ENCODE data around the gene SAMD5.

The SAMD5 gene

DNA sequence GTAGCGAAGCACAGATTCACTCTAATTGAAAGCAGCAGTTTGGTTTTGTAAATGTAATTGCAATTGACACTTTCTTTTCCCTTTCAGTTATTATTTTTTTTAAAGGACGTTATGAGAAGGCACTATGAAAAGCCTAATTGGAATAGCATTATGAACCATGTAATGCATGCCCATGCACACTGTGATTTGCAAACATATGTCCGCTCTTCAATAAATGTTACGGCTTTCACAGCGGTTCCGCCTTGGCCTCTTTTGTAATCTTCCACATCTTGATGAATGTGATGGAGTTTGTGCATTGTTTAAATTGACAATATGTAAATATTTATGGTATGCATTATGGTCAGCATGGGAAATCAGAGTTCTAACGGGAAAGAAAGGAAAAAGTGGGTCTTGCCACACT lies 61.3 kb downstream of the SAMD5 start:
- no peak for DNase-seq

DNA sequence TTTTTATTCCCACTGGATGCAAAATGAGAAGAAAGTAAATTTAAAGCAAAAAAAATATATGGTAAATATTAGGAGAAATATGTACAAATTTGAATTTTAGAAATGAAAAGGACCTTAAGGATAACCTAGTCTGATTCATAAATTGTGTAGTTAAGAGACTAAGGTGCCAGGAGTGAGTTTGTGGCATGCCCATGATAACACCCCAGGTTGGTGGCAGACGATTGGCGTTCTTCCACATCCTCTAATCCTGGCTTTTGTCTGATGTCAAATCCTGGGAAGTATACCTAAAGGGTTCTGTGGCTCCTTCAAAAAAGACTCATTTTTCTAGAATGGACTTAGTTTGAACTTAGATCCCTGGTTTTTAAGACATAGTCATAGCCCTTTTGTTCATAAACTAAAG lies 62.2 kb downstream of the SAMD5 start:
- no peak for DNase-seq

DNA sequence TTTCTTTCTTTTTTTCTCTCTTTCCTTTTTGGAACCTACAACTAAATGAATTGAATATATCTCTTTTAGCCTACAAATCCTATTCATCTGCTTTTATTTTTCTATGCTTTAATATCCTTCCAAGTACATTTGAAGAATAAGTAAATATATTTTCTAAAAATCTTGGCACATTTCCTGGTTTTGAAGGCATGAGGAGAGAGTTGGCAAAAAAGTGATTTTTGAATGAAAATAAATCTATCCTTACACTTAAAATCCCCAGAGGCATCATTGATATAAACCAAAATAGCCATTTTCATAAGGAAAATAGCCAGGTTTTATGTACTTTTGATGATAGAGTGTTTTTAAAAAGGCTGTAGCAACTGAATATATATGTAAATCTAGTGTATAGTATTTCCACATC lies 69.0 kb downstream of the SAMD5 start:
- DNase-seq: no peak

DNA sequence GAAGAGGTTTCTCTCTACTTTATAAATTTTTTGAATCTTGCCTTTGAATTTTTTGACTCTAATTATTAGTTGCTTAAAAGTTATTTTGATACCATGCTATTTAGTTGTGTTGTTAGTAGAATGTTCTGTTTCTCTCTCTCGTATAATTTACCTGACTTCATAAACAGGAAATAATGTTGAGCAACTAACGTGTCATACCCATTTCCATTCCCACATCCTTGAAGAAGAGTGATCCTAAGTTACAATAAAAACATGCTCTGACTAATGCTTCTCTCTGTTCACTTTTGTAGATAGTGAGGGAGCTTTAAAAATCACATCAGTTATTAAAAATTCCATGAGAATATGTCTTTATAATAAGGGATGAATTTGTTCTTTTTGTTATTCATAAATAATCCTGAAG lies 69.7 kb downstream of the SAMD5 start:
- no peak for DNase-seq

DNA sequence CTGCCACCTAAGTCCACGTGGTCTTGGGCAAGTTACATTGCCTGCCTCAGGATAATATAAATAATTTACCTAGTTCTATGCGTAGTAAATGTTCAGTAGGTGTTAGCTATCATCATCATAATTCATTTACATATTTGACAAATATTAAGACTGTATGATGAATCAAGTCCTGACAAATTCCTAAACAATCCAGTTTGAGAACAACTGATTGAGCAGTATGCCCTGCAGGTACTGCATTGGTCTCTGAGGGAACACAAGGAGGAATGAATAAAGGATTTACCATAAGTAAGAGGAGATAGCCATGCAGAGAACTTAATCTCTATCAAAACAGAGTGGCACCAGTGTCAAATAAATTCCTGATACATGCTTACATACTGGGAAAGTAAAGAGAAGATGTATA lies 70.4 kb downstream of the SAMD5 start:
- DNase-seq: no peak

DNA sequence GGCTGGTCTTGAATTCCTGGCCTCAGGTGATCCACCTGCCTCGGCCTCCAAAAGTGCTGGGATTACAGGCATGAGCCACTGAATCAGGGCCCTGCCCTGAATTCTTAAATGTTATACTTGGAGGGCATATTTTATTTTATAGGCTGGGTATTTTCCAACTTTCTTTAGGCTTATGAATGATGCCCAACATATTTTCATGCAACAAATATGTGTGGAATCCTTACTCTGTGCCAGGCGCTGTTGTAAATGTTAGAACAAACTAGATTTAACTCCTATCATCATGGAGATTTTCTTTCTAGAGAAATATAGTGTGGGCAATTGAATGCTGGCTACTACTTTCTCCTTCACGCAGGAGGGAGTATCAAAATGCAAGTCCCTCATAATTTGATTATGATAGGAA lies 71.2 kb downstream of the SAMD5 start:
- DNase-seq: no peak

DNA sequence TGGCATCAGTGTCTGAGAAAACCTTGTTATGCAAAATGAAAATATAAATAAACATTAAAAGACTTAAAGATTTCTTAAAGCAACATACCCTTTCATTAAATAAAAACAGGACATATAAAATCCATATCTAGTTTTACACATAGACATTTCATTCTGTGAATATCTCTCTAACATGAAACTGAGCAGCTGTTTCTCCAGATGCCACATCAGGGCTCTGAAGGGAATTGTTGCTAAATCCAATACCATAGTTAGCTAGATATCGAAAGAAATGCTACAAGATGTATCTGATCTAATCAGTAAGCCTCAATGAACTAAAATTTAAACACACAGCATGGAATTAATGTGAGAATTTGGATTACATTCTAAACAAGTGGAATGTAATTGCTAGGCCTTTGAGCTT lies 74.5 kb downstream of the SAMD5 start:
- no peak for DNase-seq

DNA sequence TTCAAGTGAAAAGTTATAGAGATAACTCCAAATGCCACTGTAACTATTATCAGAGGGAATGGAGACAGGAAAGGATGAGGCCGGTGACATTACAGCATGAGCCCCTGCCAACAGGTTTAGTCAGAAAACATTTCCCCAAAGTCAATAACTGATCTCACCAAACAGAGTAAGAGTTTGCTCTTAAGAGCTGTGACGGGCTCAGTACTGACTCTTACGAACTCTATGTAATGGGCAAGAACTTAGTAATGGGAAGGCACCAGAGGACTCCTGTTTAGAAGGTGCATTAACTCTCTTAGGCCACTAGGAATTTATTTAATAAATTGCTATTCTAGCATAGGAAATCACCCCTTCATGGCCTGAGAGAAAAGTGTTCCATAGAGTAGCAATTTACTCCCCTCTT lies 76.8 kb downstream of the SAMD5 start:
- DNase-seq: no peak

DNA sequence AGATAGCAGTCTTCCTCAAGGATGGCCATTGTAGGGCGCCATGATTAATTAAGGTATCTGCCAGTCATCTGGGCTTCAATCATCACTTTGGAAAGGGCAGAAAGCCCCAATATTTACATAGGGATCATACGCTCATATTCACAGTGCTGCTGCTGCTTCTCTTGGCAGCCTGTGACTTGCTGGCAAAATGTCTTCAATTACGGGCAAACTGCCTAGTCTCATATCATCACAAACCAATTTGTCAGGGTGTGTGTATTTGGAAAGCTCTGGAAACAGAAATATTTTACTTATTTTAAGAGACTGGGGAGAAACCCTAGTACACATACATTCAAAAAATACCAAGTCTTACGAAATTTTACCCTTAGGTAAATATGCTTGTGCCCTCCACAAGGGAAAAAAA lies 77.6 kb downstream of the SAMD5 start:
- DNase-seq: no peak

DNA sequence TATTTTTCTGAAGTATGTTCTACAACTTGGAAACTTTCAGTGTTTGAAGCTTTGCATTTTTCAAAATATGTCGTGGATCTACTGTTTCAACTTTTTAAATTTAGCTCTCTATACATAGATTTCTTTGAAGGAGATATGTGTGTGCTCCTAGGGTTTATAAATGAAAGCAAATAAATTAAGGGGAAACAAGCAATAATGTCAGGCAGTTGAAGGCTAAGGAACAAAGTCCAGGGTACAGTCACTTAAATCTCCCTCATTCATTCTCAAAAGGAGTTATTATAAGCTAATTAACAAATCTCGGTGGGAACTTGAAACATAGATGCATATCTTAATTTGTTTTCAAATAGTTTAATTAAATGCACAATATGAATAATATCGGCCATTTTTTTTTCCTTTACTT lies 79.4 kb downstream of the SAMD5 start:
- DNase-seq: no peak

DNA sequence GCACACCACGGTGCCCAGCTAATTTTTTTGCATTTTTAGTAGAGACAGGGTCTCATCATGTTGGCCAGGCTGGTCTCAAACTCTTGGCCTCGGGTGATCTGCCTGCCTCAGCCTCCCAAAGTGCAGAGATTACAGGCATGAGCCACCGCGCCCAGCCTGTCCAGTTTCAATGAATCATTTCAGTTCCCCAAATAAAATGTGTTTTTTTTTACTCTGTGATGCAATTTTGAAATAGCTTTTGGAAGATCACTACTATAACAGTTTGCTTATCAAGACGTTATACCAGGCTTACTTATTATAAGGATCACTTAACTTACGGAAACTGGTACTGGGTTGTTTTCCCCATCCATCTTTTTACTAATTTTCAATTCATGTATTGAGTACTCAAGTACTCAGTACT lies 80.0 kb downstream of the SAMD5 start:
- no peak for DNase-seq

DNA sequence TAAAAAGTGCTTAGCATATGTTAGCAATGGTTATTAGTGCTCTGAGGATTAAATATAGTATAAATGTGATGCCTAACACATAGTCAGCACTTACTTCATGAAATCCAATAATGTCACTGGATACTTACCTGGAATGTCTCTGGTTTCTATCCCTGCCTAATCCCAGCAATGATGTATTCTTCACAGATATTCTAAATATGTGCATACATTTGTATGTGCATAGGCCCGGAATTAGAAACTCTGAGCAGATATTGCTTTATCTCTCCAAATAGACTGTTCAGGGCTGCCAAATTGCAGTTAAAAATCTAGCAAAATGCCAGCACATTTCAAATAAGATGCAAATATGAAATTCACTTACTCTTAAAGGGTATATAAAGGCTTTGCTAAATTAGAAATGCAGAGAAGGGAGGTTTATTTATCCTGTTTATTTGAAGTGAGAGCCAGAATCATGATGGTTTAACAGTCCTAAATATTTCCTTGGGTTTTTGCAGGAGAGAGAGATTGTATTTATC lies 81.3 kb downstream of the SAMD5 start:
- no peak for DNase-seq

DNA sequence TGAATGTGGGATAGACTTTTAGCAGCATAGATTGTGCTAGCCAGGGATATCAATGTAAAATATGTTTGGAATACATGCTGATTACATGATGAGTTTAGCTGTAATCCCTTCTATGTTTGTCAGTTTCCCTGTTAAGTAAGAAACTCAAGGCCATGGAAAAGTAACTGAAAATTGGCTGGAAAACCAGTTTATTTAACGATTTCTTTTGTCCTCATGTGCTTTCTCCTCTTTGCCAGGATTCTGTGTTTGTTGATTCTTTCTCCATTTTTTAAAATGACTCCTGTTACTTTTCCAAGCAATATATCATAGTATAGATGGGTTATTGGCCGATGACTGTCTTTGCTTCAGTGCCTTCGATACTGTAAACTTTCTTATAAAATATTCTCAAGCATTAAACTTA lies 87.5 kb downstream of the SAMD5 start:
- no peak for DNase-seq

DNA sequence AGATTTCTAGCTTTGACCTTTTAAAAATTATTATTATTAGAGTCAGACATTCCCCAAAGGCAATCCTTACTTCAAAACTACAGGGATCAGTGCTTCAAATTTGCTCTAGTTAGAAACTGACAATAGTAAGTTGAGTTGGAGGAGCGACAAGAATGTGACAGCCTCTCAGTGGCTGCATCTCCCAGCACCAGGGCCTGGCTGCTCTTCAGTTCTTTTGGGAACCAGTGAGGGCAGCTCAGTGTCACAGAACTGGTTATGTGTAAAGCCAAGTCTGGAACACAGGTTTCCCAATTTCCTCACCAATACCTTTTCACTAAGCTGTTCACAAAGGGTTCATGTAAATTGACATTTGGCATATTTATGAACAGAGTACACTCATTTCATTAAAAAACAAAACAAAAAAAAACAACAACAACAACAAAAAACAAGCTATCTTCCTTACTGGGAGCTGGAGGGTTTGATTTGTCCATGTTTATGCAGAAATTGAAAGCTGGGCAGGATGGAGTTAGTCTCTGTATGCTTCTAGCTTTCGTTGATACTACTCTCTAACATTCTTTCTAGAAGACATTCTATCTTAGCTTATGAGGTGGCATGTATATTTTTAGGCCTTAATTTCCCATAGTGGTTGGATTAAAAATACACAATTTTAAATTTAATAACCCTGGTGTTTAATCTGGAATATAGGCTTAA lies 95.0 kb downstream of the SAMD5 start:
- DNase-seq: no peak

DNA sequence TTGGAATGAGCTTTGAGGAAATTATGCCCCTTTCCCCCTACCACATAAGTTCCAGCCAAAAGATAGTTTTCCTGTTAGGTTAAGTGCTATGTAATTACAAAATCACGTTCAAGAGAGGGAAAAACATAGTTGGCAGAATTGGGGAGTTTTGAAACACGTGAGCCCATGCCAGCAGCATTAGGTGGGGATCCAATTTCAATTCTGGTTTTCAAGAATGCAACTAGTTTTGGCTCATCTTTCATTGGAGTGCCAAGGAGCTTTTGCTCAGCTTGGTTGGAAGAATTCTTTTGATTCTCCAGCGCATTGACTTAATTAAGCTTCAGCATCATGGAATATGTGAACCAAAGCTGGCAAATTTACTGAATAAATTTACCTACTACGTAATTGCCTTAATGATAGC lies 95.9 kb downstream of the SAMD5 start:
- DNase-seq: no peak

DNA sequence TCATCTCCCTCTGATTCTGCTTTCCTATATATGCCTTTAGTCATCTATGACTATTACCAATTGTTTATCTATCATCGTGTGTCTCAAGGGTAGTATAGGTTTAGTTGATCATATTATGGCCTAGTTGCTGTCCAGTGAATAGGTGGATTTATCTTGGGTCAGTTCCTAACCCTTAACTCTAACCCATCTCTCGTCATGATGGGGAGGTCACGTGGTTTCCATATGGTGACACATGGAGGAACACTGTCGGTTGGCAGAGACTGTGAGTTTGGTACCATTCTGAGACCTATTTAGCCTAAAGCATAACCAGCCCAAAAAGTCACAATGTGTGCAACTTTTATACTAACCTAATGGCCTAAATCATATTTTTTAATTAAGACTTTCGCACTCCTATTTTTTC lies 103.5 kb downstream of the SAMD5 start:
- no peak for DNase-seq

DNA sequence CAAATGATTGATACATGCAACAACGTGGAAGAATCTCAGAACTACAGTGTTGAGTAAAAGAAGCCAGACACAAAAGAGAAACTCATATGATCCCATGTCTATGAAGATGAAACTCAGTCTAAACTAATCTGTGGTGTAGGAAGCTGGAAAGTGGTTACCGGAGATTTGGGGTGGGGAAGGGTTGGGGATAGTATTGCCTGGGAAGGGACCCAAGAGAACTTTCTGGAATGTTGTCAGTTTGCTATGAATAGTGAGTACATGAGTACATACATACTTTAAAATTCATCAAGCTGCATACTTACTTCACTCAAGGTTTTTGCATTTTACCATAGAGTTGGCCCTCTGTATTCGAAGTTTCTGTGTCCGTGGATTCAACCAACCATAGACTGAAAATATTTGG lies 106.0 kb downstream of the SAMD5 start:
- DNase-seq: no peak

DNA sequence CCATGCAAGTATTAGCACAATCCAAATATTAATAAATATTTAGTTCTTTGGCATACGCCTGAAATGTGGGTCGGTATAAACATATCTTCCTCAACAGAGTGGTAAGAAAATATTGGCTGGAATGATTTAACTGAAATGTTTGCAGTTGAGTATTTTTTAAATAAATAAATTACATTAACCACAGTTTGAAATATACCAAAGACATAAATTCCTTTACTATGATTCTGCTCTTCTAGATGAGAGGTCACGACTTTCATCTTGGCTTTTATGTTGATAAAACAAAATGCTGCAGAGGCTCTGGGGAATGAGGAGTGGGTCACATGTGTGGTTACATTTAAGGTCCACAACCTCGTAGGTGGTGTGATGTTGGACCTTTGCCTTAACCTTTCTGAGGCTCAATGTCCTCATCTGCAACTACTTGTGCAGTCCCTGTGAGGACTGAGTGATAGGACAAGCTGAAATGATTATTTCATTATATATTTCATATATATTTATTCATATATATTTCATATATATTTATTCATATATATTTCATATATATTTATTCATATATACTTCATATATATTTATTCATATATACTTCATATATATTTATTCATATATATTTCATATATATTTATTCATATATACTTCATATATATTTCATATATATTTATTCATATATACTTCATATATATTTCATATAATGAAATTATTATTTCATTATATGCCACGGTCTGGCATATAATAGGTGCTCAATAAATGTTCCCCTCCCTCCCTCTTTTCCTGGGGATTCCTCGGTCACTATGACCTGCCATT lies 107.4 kb downstream of the SAMD5 start:
- no peak for DNase-seq

DNA sequence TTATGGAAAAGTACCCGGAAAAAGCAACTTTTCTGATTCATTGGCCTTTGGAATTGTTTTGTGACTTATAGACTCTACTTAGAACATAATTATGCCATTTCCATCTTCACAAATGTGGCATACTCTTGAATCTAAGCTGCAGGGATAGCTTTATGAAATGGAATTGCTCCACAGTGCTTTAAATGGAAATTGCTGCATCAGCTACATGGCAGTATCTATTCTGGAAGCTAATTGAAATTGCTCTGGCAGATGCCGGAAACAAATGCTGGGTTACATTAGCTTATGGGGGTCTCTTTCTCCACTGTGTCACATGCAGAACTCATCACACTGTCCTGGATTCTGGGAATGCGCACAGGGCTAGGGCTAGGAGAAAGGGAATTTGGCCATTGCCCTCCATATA lies 108.9 kb downstream of the SAMD5 start:
- DNase-seq: no peak

DNA sequence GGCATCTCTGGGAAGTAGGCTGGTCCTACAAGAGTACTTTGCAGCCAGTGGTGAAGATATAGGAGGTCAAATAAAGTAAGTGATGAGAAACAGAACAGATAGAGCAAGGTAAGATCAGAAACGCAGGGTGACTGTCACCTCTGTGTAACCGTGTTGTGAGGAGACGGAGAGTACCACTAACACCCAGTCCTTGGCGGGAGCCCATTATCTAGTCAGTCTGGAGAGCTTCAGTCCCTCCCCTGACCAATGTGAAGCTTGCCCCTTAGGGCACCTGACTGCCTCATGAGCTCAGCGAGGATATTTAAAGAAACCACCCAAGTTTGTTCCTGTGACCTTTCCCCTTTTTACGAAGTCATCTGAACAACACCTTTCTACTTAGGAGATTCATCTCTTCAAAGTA lies 110.0 kb downstream of the SAMD5 start:
- no peak for DNase-seq

DNA sequence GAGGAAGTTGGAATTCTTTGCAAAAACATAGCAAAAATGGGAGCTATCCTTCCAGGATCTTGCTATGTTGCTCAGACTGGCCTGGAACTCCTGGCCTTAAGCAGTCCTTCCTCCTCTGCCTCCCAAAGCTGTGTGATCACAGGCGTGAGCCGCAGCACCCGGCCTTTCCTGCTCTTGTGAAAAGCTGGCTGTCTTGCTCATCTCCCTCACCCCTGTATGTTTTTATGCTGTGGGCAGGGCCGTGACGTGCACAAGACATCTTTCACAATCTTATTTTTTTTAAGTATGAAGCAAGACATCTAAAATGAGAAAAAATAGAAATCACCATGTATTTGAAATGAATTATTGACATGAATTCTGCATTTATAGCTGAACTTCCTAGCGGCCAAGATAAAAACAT lies 110.4 kb downstream of the SAMD5 start:
- no peak for DNase-seq

All from bone marrow (tissue), 2 donors.